Measurements from ENCODE around the gene CNPY1. TPM values are rescaled to one million over a fixed set of nuclear protein-coding genes. Genes with fewer than 3 reads are reported as not detected.

Gene CNPY1
- total and polyA plus RNA-seq, 2 of the 8 experiments (the other 6 are each of a cell fraction or from before 2014, with no cell fraction given): not detected

DNA sequence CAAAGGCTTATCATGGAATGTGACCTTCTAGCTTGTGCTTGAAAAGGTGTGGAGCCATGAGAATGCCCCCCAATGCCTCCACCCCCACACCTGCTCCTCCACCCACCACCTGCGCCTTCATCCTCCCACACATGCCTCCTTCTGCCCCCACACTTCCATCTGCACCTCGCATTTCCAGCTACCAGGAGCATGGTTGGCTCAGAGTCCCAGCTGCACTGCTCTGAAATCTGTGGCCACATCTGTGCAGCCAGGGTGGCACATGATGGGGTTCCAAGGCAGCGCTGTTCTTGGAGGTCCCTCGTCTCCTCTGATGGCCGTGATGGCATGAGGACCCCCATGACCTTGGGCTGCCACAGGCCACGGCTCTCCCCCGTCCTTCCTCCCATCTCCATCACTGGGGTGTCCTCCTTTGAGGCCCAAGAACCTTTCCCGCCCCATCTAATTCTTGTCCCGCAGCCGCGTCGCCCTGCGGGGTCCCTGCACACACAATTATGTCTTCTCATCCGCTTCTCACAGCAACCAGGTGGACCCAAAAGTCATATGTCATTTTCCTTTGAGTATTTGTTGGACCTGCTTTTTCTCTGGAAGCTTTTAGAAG, 40.6 kb upstream of the CNPY1 start (continued):
- TF ChIP-seq, protein P1, sequence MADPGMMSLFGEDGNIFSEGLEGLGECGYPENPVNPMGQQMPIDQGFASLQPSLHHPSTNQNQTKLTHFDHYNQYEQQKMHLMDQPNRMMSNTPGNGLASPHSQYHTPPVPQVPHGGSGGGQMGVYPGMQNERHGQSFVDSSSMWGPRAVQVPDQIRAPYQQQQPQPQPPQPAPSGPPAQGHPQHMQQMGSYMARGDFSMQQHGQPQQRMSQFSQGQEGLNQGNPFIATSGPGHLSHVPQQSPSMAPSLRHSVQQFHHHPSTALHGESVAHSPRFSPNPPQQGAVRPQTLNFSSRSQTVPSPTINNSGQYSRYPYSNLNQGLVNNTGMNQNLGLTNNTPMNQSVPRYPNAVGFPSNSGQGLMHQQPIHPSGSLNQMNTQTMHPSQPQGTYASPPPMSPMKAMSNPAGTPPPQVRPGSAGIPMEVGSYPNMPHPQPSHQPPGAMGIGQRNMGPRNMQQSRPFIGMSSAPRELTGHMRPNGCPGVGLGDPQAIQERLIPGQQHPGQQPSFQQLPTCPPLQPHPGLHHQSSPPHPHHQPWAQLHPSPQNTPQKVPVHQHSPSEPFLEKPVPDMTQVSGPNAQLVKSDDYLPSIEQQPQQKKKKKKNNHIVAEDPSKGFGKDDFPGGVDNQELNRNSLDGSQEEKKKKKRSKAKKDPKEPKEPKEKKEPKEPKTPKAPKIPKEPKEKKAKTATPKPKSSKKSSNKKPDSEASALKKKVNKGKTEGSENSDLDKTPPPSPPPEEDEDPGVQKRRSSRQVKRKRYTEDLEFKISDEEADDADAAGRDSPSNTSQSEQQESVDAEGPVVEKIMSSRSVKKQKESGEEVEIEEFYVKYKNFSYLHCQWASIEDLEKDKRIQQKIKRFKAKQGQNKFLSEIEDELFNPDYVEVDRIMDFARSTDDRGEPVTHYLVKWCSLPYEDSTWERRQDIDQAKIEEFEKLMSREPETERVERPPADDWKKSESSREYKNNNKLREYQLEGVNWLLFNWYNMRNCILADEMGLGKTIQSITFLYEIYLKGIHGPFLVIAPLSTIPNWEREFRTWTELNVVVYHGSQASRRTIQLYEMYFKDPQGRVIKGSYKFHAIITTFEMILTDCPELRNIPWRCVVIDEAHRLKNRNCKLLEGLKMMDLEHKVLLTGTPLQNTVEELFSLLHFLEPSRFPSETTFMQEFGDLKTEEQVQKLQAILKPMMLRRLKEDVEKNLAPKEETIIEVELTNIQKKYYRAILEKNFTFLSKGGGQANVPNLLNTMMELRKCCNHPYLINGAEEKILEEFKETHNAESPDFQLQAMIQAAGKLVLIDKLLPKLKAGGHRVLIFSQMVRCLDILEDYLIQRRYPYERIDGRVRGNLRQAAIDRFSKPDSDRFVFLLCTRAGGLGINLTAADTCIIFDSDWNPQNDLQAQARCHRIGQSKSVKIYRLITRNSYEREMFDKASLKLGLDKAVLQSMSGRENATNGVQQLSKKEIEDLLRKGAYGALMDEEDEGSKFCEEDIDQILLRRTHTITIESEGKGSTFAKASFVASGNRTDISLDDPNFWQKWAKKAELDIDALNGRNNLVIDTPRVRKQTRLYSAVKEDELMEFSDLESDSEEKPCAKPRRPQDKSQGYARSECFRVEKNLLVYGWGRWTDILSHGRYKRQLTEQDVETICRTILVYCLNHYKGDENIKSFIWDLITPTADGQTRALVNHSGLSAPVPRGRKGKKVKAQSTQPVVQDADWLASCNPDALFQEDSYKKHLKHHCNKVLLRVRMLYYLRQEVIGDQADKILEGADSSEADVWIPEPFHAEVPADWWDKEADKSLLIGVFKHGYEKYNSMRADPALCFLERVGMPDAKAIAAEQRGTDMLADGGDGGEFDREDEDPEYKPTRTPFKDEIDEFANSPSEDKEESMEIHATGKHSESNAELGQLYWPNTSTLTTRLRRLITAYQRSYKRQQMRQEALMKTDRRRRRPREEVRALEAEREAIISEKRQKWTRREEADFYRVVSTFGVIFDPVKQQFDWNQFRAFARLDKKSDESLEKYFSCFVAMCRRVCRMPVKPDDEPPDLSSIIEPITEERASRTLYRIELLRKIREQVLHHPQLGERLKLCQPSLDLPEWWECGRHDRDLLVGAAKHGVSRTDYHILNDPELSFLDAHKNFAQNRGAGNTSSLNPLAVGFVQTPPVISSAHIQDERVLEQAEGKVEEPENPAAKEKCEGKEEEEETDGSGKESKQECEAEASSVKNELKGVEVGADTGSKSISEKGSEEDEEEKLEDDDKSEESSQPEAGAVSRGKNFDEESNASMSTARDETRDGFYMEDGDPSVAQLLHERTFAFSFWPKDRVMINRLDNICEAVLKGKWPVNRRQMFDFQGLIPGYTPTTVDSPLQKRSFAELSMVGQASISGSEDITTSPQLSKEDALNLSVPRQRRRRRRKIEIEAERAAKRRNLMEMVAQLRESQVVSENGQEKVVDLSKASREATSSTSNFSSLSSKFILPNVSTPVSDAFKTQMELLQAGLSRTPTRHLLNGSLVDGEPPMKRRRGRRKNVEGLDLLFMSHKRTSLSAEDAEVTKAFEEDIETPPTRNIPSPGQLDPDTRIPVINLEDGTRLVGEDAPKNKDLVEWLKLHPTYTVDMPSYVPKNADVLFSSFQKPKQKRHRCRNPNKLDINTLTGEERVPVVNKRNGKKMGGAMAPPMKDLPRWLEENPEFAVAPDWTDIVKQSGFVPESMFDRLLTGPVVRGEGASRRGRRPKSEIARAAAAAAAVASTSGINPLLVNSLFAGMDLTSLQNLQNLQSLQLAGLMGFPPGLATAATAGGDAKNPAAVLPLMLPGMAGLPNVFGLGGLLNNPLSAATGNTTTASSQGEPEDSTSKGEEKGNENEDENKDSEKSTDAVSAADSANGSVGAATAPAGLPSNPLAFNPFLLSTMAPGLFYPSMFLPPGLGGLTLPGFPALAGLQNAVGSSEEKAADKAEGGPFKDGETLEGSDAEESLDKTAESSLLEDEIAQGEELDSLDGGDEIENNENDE (IDR thresholded peaks at IDR 0.05; ENCODE audit: insufficient replicate concordance, low read length): no peak
- TF ChIP-seq, protein P2, sequence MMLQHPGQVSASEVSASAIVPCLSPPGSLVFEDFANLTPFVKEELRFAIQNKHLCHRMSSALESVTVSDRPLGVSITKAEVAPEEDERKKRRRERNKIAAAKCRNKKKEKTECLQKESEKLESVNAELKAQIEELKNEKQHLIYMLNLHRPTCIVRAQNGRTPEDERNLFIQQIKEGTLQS (IDR thresholded peaks at IDR 0.05; ENCODE audit: insufficient read depth, low read depth, low read length): no peak
- TF ChIP-seq MAFK (IDR thresholded peaks at IDR 0.05; ENCODE audit: low read depth, low read length): no peak
- no peak for TF ChIP-seq CHD1 (IDR thresholded peaks at IDR 0.05; ENCODE audit: low read depth, low read length)
- no peak for TF ChIP-seq CTBP2 (IDR thresholded peaks at IDR 0.05; ENCODE audit: borderline replicate concordance, insufficient read depth, insufficient read length, low read length)
- no peak for TF ChIP-seq NANOG (IDR thresholded peaks at IDR 0.05; ENCODE audit: insufficient read depth, low read depth, low read length, poor library complexity, severe bottlenecking)
- no peak for TF ChIP-seq ASH2L (IDR thresholded peaks at IDR 0.05; ENCODE audit: low read length)
- no peak for TF ChIP-seq CBX5 (IDR thresholded peaks at IDR 0.05; ENCODE audit: low read depth, low read length)
- TF ChIP-seq TAF1 (IDR thresholded peaks at IDR 0.05; ENCODE audit: low read depth, low read length): no peak
- TF ChIP-seq HDAC6 (IDR thresholded peaks at IDR 0.05; ENCODE audit: low read depth, low read length): no peak

Data from H1 (cell line).